ENCODE data around the gene CYP26C1.
A peak's percentile ranks its signal among the peaks of the same experiment; 100 is the strongest.

CYP26C1 gene

GRCh38 chr10:93030409-93030808 is 30.2 kb upstream of the CYP26C1 start:
- TF ChIP-seq CTCF (IDR thresholded peaks at IDR 0.05) = no peak
- Histone ChIP-seq H3K27ac (peak overlapping the region; percentile 3 to 24), H3K4me3 (no peak overlapping the region)
- DNase-seq (ENCODE audit: low spot score) = no peak

- TF ChIP-seq CTCF (IDR thresholded peaks at IDR 0.05) = no peak
- Histone ChIP-seq H3K27ac (peak overlapping the region in 1 of 2 donors; percentile 71), H3K4me3 (peak overlapping the region; percentile 28)
- DNase-seq (ENCODE audit: low spot score) = no peak
Measured at GRCh38 chr10:93032105-93032808, 28.3 kb upstream of the CYP26C1 start.

GRCh38 chr10:93032809-93033137 is 27.8 kb upstream of the CYP26C1 start:
- no peak for DNase-seq (ENCODE audit: low spot score)
- H3K27ac ChIP-seq = peak overlapping the region in 1 of 2 donors; percentile 71
- peak overlapping the region; percentile 28 for H3K4me3 ChIP-seq
- TF ChIP-seq CTCF (IDR thresholded peaks at IDR 0.05) = no peak

- TF ChIP-seq CTCF (IDR thresholded peaks at IDR 0.05) = no peak
- no peak for DNase-seq (ENCODE audit: low spot score)
- H3K27ac ChIP-seq = no peak overlapping the region
- H3K4me3 ChIP-seq = no peak overlapping the region
Measured at GRCh38 chr10:93034426-93034825, 26.2 kb upstream of the CYP26C1 start.

GRCh38 chr10:93039110-93039509 is 21.5 kb upstream of the CYP26C1 start:
- Histone ChIP-seq H3K4me3 (no peak overlapping the region), H3K27ac (no peak overlapping the region)
- TF ChIP-seq CTCF (IDR thresholded peaks at IDR 0.05) = no peak
- no peak for DNase-seq (ENCODE audit: low spot score)

- H3K27ac ChIP-seq = no peak overlapping the region
- no peak for TF ChIP-seq CTCF (IDR thresholded peaks at IDR 0.05)
- H3K4me3 ChIP-seq = no peak overlapping the region
- no peak for DNase-seq (ENCODE audit: low spot score)
Measured at GRCh38 chr10:93039721-93040120, 20.9 kb upstream of the CYP26C1 start.

GRCh38 chr10:93054486-93054885 is 6.1 kb upstream of the CYP26C1 start:
- Histone ChIP-seq H3K4me3 (no peak overlapping the region), H3K27ac (no peak overlapping the region)
- no peak for DNase-seq (ENCODE audit: low spot score)
- TF ChIP-seq CTCF (IDR thresholded peaks at IDR 0.05) = no peak
